Endothelial cell of umbilical vein (primary cell): ENCODE measurements around the gene BATF. TPM values are rescaled to one million over a fixed set of nuclear protein-coding genes. Genes with fewer than 3 reads are reported as not detected.

ENCODE experiments used
- BruUV-seq: library from RNA; stranded (reverse); fragments of 400-500 nt; replicated peaks from 2 replicates; lab custom pipeline; 2021; lab: Mats Ljungman, UMichigan
- CTCF ChIA-PET: fragments of 300-600, 350-600 bp; sonication (Branson Sonifier 250); formaldehyde crosslinking; loops from one replicate; lab custom pipeline; 2021; ENCODE audit warnings: antibody characterized with exemption, inconsistent platforms; lab: Charles Lee
- POLR2A ChIA-PET: fragments of 300-600, 350-600 bp; sonication (Branson Sonifier 250); formaldehyde crosslinking; loops from one replicate; lab custom pipeline; 2021; ENCODE audit warnings: antibody characterized with exemption, inconsistent platforms; lab: Charles Lee
- DNase-seq: peaks from one replicate; pipeline ENCODE4 v3.0.0-alpha.2; 2011; ENCODE audit warnings: low read depth, low spot score
- FAIRE-seq: peaks from 2 replicates; lab custom pipeline; 2011; peaks lifted over from hg19 to GRCh38; lab: Jason Lieb, UNC
- H2AFZ ChIP-seq: 2 replicates; pipeline ENCODE4 v1.6.0; 2012; ENCODE audit warnings: low read depth, low read length, control low read depth, inconsistent platforms
- H3K27ac ChIP-seq: 2 replicates; pipeline ENCODE4 v1.5.1; 2011; ENCODE audit warnings: low read depth, mild to moderate bottlenecking, control low read depth, low read length, moderate library complexity; ENCODE audit not compliant: insufficient read depth
- H3K27me3 ChIP-seq, 2 experiments: 2 replicates each; pipeline versions ENCODE4 v1.6.0 to v1.6.1; 2011; ENCODE audit warnings: low read length in 2 of 2, mixed read lengths in 1 of 2; ENCODE audit not compliant: control insufficient read depth in 2 of 2, insufficient read depth in 2 of 2
- H3K36me3 ChIP-seq, 2 experiments: 2 replicates in 1 of 2; 3 replicates in 1 of 2; pipeline ENCODE4 v1.5.1; 2011; ENCODE audit warnings: low read length in 2 of 2, mild to moderate bottlenecking in 1 of 2, moderate library complexity in 1 of 2; ENCODE audit not compliant: control insufficient read depth in 2 of 2, insufficient read depth in 2 of 2; ENCODE audit errors: extremely low read depth in 1 of 2
- H3K4me1 ChIP-seq: 3 replicates; pipeline ENCODE4 v1.5.1; 2011; ENCODE audit warnings: mild to moderate bottlenecking, low read length; ENCODE audit not compliant: control insufficient read depth, insufficient read depth; ENCODE audit errors: extremely low read depth
- H3K4me2 ChIP-seq: 2 replicates; pipeline ENCODE4 v1.6.1; 2011; ENCODE audit warnings: low read length, control low read depth, mixed read lengths; ENCODE audit not compliant: insufficient read depth
- H3K4me3 ChIP-seq, 3 experiments: fragments of 200-600 bp in 1 of 3; sonication (generic), shearing (Covaris generic) in 1 of 3; replicated peaks in 1 of 3; 2 replicates each; pipeline ENCODE4 v1.5.1; 2011 to 2016; ENCODE audit warnings: control low read depth in 3 of 3, low read length in 3 of 3, mild to moderate bottlenecking in 2 of 3, inconsistent platforms in 1 of 3, low read depth in 1 of 3, moderate library complexity in 1 of 3; ENCODE audit not compliant: insufficient read depth in 1 of 3
- H3K79me2 ChIP-seq: 2 replicates; pipeline ENCODE4 v1.6.0; 2012; ENCODE audit warnings: low read length, inconsistent platforms; ENCODE audit not compliant: control insufficient read depth, insufficient read depth
- H3K9ac ChIP-seq: replicated peaks from 2 replicates; pipeline ENCODE3; 2011; ENCODE audit warnings: low read length, control low read depth; ENCODE audit not compliant: insufficient read depth; ENCODE audit errors: extremely low read depth
- H3K9me1 ChIP-seq: replicated peaks from 3 replicates; pipeline ENCODE4 v1.6.0; 2011; ENCODE audit warnings: mild to moderate bottlenecking, low read length; ENCODE audit not compliant: control insufficient read depth, insufficient read depth; ENCODE audit errors: extremely low read depth
- H3K9me3 ChIP-seq: replicated peaks from 2 replicates; pipeline ENCODE4 v1.5.1; 2012; ENCODE audit warnings: low read length, inconsistent platforms; ENCODE audit not compliant: control insufficient read depth, insufficient read depth
- H4K20me1 ChIP-seq: replicated peaks from 2 replicates; pipeline ENCODE3; 2011; ENCODE audit warnings: mild to moderate bottlenecking, low read length; ENCODE audit not compliant: control insufficient read depth, insufficient read depth; ENCODE audit errors: extremely low read depth
- EZH2 ChIP-seq: IDR thresholded peaks from 2 replicates; pipeline ENCODE4 v1.6.1; 2012; ENCODE audit warnings: borderline replicate concordance, low read depth, mild to moderate bottlenecking, moderate library complexity, low read length, inconsistent platforms; ENCODE audit not compliant: severe bottlenecking
- FOS ChIP-seq: IDR thresholded peaks from 2 replicates; pipeline ENCODE4 v1.6.1; 2011; ENCODE audit warnings: mild to moderate bottlenecking, low read length, moderate library complexity, borderline replicate concordance; ENCODE audit not compliant: insufficient read depth
- GATA2 ChIP-seq: IDR thresholded peaks from 2 replicates; pipeline ENCODE4 v1.7.0; 2011; ENCODE audit warnings: low read depth, mild to moderate bottlenecking, moderate library complexity, mixed read lengths, low read length; ENCODE audit not compliant: insufficient read length, insufficient read depth
- JUN ChIP-seq: IDR thresholded peaks from 2 replicates; pipeline ENCODE4 v1.6.1; 2011; ENCODE audit warnings: borderline replicate concordance, low read depth; ENCODE audit not compliant: insufficient read length, insufficient read depth
- MYC ChIP-seq: IDR thresholded peaks from one replicate; pipeline ENCODE4 v1.6.1; 2011; ENCODE audit warnings: mild to moderate bottlenecking, low read depth, low read length
- POLR2A ChIP-seq: IDR thresholded peaks from 2 replicates; pipeline ENCODE4 v1.6.1; 2012; ENCODE audit warnings: low read depth, mild to moderate bottlenecking, control low read depth, low read length
- POLR2AphosphoS5 ChIP-seq: IDR thresholded peaks from 2 replicates; pipeline ENCODE4 v1.6.1; 2012; ENCODE audit warnings: low read depth, mild to moderate bottlenecking, control low read depth, low read length, moderate library complexity; ENCODE audit not compliant: insufficient read depth
- dilution Hi-C: fragments of 300-500 bp; cut with MboI; formaldehyde crosslinking; loops from one replicate; pipeline ENCODE4 v1.15.0; 2019; ENCODE audit warnings: low sequenced_read_pairs; ENCODE audit not compliant: extremely low pct_ligation_motif_present
- intact Hi-C: fragments of 100-400 bp; cut with micrococcal nuclease; formaldehyde crosslinking; loops from one replicate; pipeline ENCODE4 v1.10.0; 2022
- polyA plus RNA-seq, 4 experiments: library from polyadenylated mRNA; depleted of rRNA in 3 of 4; stranded (reverse) in 3 of 4; unstranded in 1 of 4; fragments of >200 nt; gene quantifications; 2 replicates each; pipeline versions ENCODE4 v1.2.1 to v1.2.3, GENCODE V29; 2011 to 2012; ENCODE audit warnings: missing spikeins in 1 of 4
- total RNA-seq: library from RNA; stranded (reverse); gene quantifications from 2 replicates; pipeline ENCODE4 v1.2.3, GENCODE V29; 2021
- TF ChIP-seq, protein P1 (sequence below): IDR thresholded peaks from 2 replicates; pipeline ENCODE4 v1.6.1; 2011; ENCODE audit not compliant: insufficient read depth, insufficient read length
- TF ChIP-seq, protein P2 (sequence below), 2 donors: IDR thresholded peaks; 1 replicate in 1 of 2; 2 replicates in 1 of 2; pipeline ENCODE4 v1.5.1; 2011; ENCODE audit warnings: low read length in 2 of 2, mild to moderate bottlenecking in 2 of 2, moderate library complexity in 2 of 2, control low read depth in 1 of 2, inconsistent platforms in 1 of 2, low read depth in 1 of 2; ENCODE audit not compliant: insufficient read depth in 1 of 2; ENCODE audit errors: extremely low read depth in 1 of 2

Gene BATF
- total and polyA plus RNA-seq, 2 donors (not counting 3 experiments of a cell fraction or from before 2014, with no cell fraction given): not detected

DNA sequence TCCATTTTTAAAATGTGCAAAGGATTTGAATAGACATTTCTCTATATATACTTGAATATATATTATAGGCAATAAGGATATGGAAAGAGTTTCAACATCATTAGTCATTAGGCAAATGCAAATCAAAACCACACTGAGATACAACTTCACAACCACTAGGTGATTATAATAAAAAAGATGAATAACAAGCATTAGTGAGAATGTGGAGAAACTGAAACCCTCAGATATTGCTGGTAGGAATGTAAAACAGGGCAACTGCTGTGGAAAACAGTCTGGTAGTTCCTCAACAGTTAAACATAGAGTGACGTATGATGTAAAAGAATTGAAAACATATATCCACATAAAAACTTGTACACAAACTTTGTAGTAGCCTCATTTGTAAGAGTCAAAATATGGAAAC lies 11.7 kb upstream of the BATF start:
- Histone ChIP-seq H3K9me1 (no peaks in the 10 kb centered on the region), H3K36me3 (no peaks in the 10 kb centered on the region), H3K4me1 (no peaks in the 10 kb centered on the region), H3K9me3 (no peaks in the 10 kb centered on the region), H3K4me2 (no peak overlapping the region), H3K79me2 (no peaks in the 10 kb centered on the region), H4K20me1 (no peaks in the 10 kb centered on the region), H3K27ac (no peak overlapping the region), H2AFZ (no peak overlapping the region), H3K4me3 (no peak overlapping the region), H3K27me3 (no peaks in the 10 kb centered on the region), H3K9ac (no peak overlapping the region)
- no peak for FAIRE-seq
- DNase-seq: no peak
- ChIA-PET CTCF (no interaction called here), POLR2A (no interaction called here)
- intact Hi-C loops: no loop called here
- BruUV-seq: no TSS peak
- dilution Hi-C loops: no loop called here
- TF ChIP-seq, protein P1, sequence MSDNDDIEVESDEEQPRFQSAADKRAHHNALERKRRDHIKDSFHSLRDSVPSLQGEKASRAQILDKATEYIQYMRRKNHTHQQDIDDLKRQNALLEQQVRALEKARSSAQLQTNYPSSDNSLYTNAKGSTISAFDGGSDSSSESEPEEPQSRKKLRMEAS: no peak
- TF ChIP-seq JUN (no peak), GATA2 (no peak), MYC (no peak), FOS (no peak), POLR2AphosphoS5 (no peak), EZH2 (no peak), POLR2A (no peak)
- TF ChIP-seq, protein P2, sequence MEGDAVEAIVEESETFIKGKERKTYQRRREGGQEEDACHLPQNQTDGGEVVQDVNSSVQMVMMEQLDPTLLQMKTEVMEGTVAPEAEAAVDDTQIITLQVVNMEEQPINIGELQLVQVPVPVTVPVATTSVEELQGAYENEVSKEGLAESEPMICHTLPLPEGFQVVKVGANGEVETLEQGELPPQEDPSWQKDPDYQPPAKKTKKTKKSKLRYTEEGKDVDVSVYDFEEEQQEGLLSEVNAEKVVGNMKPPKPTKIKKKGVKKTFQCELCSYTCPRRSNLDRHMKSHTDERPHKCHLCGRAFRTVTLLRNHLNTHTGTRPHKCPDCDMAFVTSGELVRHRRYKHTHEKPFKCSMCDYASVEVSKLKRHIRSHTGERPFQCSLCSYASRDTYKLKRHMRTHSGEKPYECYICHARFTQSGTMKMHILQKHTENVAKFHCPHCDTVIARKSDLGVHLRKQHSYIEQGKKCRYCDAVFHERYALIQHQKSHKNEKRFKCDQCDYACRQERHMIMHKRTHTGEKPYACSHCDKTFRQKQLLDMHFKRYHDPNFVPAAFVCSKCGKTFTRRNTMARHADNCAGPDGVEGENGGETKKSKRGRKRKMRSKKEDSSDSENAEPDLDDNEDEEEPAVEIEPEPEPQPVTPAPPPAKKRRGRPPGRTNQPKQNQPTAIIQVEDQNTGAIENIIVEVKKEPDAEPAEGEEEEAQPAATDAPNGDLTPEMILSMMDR (IDR thresholded peaks at IDR 0.05; ENCODE audit: extremely low read depth in 1 of 2, insufficient read depth in 1 of 2, low read depth in 1 of 2, low read length in 2 of 2): no peak
